NK-92 (cell line): ENCODE data around the gene BMPER.

Source experiments
- DNase-seq: peaks from one replicate; lab custom pipeline; 2025; ENCODE audit not compliant: unreplicated experiment; lab: John Stamatoyannopoulos, UW

The BMPER gene

DNA sequence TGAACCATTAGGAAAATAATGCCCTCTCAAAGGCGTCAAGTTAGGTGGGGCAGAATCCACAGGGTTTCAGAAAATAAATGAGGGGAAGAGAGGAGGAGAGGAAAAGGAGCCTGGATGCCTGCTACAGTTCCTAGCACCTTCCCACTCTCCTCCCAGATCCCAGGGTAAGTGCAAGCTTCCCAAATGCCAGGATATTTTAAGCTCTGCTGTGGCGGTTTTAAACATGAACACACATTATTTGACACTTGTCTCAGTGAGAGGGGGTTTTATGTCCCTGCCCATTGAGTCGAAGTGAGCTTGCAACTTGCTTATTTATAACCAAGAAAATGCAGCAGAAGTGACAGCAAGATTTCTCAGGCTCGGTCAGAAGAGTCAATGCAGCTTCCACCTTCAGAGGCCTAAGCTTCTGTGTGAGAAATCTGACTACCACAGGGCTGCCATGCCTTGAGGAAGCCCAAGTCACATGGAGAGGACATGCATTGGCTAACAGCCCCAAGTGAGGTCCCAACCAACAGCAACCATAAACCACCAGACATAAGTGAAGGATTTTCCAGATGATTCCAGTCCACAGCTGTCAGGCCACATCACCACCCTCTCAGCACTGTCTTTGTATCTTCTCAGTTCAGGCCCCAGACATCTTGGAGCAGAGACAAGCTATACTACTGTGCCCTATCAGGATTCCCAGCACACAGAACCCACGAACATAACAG lies 17.9 kb upstream of the BMPER start:
- DNase-seq: no peak

- DNase-seq: no peak
Measured at GRCh38 chr7:33888166-33888565, 17.2 kb upstream of the BMPER start.

- no peak for DNase-seq
Measured at GRCh38 chr7:33892945-33893344, 12.4 kb upstream of the BMPER start.

GRCh38 chr7:33893377-33893776 lies 12.0 kb upstream of the BMPER start:
- no peak for DNase-seq

DNA sequence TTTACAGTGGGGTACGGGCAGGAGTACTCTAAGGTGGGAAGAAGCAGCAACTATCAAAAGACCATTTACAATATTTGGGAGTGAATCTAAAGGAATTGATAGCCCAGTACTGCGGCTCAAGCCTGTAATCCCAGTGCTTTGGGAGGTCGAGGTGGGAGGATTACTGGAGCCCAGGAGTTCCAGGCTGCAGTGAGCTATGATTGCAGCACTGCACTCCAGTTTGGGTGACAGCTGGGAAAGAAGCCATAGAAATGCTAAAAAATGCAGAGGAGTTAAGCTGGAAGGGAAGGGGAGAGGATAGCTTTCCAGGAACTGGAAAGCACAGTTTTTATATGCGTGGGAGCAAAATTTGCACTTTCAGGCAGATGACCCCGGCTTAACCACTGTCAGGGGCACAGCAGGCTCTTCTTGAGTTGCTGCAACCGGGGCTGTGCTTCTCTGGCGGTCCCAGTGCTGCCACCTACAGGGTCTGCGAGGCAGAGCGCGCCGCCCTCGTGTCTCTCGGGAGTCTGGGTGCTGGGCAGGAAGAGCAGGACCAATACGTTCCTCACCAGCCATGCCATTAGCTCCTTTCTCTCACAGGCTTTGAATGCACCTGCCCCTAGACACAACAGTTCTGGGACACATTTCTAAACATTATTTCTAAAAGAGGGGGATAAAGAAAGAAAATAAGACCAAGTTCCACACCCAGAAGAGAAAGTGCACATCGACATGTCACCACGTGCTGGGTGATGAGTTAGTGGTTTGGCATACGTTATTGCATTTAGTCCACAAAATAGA lies 10.1 kb upstream of the BMPER start:
- peak; percentile 7 for DNase-seq

GRCh38 chr7:33900501-33900900 lies 4.8 kb upstream of the BMPER start:
- no peak for DNase-seq

DNA sequence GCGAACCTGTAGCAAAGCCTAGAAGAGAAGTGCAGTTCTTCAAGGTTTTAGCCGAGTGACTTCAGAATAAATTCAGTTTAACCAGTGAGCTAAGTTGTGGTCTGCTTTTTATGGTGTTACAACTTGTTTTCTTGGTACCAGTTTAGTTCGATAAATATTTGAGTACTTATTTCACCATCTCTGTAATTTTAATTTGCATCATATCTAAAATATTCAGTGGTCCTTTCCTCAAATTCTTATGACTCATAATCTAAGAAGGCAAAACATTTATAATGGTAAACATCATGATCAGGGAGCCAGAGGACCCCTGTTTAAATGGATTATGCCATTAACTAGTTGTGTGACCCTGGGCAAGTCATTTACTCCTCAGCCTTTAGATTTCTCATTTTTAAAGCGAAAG lies 4.1 kb upstream of the BMPER start:
- no peak for DNase-seq

DNA sequence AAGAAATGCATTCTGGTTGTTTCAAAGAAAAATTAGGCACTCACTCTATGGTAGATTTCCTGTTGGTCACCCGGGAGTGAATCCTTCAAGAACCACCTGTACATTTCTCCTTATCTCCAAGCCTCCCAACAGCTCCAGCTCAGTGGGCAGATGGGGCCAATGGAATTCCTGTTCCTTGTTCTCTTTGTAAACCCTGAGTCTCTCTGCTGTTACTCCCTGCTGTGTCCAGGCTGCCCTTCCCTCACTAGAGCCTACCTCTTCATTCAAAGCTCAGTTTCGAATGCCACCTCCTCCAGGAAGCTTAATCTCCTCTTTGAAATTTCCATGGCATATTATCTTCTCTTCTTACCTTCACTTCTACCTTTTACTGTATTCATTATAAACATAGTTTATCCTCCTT lies 3.5 kb upstream of the BMPER start:
- DNase-seq: no peak

GRCh38 chr7:33902746-33903145 lies 2.6 kb upstream of the BMPER start:
- no peak for DNase-seq

GRCh38 chr7:33903791-33904680 lies 1.3 kb upstream of the BMPER start:
- no peak for DNase-seq

DNA sequence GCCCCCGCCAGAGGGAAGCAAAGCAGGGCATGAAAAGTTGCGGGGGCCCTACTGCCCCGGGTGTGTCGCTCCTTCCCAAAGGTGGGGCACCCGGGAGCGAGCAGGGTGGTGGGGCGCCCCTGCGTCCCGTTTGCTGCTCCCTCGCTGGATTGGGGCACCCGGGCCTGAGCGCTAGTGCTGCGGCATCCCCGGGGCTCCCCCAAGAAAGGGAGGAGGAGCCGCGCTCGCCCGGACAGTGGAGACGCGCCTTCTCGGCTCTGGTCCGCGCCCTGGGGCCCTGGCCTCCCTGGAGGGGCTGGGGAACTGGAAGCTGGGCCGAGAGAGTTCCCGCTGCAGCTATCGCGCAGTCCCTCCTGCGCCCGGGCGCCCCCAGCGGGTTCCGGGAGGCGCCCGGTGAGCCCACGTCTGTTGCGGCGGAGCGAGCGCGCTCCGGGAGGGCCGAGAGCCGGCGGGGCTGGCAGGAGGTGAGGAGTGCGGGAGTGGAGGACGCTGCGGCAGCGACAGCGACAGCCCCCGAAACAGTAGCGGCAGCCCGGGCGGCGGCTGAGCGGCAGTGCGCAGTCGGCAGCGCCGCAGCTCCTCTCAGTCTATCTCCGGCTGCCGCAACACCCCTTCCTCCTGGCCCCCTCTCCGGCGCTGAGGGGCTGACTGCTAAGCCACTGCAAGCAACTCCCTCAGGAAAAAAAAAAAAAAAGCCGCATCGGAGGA lies 504 bp upstream of the BMPER start:
- DNase-seq: no peak

- DNase-seq: no peak
Measured at GRCh38 chr7:33906697-33907096, 1.4 kb downstream of the BMPER start.

DNA sequence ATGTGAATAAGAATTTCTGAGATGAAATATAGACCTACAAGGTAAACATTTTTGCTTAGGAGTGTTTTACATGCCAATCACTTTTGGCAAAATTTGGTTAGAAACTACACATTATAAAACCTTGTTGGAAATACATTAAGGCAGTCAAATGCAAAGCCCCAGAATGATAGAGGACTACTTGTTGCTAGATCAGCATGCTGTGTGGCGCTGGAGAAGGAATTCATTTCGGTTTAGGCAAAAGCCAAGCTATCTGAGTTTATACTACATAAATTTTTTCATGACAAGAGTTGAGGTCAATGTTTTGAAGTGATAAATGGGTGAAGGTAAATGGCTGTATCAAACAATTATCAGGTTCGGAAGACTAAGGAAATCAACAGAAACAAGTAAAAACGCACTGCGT lies 2.3 kb downstream of the BMPER start:
- DNase-seq: no peak

GRCh38 chr7:33909318-33909717 lies 4.0 kb downstream of the BMPER start:
- DNase-seq: no peak

DNA sequence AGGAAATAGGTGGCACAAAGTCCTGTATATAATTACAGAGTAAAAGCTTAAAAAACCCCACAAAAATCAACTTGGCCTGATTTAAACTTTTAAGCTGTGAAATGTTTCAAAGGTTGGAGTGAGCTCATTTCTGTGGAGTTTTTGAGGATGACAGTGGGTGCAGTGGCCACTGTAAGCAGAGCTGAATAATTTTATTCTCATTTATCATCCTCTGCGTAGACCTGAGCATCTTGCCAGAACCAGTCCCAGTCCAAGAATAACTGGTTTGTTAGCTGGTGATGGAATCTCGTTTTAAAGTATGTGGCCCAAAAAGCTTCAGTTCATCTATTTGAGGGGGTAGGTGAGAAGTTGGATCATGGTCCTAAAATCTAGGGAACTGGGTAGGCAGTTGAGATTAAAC lies 4.4 kb downstream of the BMPER start:
- no peak for DNase-seq

GRCh38 chr7:33910756-33911155 lies 5.4 kb downstream of the BMPER start:
- no peak for DNase-seq

DNA sequence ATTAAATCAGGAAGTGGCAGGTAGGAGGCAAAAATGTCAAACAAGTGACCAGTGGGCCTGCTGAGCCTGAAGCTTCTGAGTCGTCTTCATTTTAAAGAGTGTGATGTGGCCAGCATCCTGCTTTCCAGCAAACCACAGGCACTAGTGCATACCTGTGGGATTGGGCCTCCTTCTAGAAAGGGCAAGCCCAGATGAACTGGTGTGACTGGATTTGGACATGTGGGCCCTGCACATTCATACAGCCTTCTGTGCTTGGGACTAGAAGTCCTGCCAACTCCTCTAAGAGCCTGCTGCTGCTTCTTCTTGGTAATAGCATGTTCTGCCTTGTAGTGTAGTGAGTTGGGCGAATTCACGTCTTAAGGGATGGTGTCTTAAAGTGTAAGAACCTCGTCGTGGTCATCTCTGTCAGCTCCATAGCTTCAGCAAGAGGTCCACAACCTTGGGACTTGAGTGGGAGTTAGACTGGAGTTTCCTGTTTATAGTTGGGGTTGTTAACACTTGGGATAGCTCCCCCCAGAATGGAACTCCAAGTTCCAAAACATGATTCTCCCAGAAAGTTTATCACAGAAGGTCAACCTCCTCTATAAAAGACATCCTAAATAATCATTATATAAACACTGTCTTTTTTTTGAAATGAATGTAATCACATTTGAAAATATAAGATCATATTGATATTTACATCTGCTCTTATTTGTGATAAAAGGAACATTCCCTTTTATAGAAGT lies 11.2 kb downstream of the BMPER start:
- no peak for DNase-seq

DNA sequence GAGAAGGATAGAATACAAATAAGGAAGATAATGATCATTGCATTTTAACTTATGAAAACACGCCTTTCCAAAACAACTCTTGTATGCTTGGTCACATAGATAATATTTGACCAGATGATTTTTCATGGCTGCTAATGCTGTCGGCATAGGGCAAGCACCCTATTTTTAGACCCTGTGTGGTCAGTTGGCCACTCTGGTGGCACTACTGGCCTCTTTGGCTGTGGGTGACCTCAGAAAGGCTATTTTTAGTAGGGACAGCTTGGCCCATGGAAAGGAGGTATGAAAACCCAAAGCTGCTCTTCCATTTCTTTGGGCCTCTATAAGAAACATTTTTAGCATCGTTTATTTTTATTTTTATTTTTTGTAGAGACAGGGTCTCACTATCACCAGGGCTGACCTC lies 12.3 kb downstream of the BMPER start:
- no peak for DNase-seq

DNA sequence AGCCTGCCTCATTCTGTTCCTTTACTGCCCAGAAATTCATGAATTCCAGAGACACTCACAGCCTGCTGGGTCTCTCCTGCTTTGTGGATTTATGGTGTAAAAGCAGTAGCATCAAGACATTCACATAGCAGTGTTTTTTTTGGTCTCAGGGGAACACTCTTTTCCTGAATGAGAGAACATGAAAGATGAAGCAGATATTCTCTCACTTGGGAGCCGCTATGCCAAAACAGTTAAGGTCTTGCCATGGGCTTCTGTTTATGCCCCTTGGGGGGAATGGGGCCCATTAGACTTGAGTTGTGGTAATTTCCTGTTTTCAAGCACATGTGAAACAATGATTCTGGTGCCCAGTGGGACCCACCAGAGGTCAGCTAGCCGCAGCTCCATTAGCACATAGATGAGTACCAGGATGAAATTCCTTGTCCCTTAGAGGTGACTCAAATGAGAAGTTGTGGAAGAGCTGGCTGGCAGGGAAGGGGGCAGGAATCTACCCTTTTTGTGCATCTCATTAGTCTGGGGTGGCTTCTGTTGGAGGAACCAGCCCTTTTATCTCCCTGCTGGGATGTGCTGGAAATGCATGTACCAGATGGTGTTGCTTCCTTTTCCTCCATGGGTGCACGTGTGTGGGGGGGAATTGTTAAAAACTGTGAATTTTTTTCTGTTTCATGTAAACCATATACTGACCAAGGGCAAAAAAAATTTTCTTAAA lies 13.3 kb downstream of the BMPER start:
- no peak for DNase-seq

DNA sequence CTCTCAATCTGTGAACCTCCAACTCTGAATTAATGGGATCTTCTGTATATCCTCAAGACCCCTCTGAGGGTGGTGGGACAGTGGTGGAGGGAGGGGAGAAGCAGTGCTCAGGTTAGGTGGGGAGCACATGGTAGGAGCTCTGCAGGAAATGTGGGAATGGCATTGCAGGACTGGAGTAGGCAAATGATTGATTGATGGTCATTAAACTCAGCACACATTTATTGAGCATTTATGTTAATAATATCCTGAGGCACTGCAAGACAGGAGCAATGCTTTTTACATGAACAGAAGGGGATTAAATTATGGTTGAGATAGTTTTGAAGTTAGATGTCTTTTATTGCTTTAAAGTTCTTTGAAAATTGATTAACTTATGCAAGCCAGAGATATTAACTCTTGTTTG lies 14.1 kb downstream of the BMPER start:
- DNase-seq: no peak
